ENCODE results near the gene ZBTB37. TPM values are rescaled to one million over a fixed set of nuclear protein-coding genes. Genes with fewer than 3 reads are reported as not detected.
A peak's percentile ranks its signal among the peaks of the same experiment; 100 is the strongest.

The ZBTB37 gene
- total and polyA plus RNA-seq, 9 of the 15 experiments (the other 6 are each of a cell fraction or from before 2014, with no cell fraction given), result 1.3 to 13.9 (median 5.4) TPM

GRCh38 chr1:173868266-173869020, at the start of gene ZBTB37 (continued):
- TF ChIP-seq RB1 (IDR thresholded peaks at IDR 0.05; ENCODE audit: low read depth) (peak; percentile 91), STAT5A (IDR thresholded peaks at IDR 0.05; ENCODE audit: borderline replicate concordance, low read length) (no peak; the same call in 1 of the 2 replicates), ARID1B (IDR thresholded peaks at IDR 0.05) (peak; percentile 55), ELK1 (CRISPR knock-in tag; IDR thresholded peaks at IDR 0.05) (no peak), CEBPB (tag; IDR thresholded peaks at IDR 0.05) (no peak), BDP1 (IDR thresholded peaks at IDR 0.05; ENCODE audit: insufficient read depth, insufficient read length) (no peak), NR2C1 (IDR thresholded peaks at IDR 0.05) (peak; percentile 99), NR2C1 (tag; IDR thresholded peaks at IDR 0.05) (peak; percentile 99), SPI1 (IDR thresholded peaks at IDR 0.05; ENCODE audit: borderline replicate concordance, low read depth, low read length) (peak; percentile 57; the same call in 1 of the 2 replicates), TCF7 (IDR thresholded peaks at IDR 0.05; ENCODE audit: borderline replicate concordance) (peak; percentile 75; the same call in 1 of the 2 replicates), NR3C1 (CRISPR knock-in tag; IDR thresholded peaks at IDR 0.05) (no peak), THAP12 (CRISPR knock-in tag; IDR thresholded peaks at IDR 0.05) (0 out of 2 replicates have a peak, but pooled peaks have one; percentile 25), NR0B1 (IDR thresholded peaks at IDR 0.05; ENCODE audit: partially characterized antibody) (no peak), ZNF644 (tag; IDR thresholded peaks at IDR 0.05; ENCODE audit: low read depth) (0 out of 2 replicates have a peak, but pooled peaks have one; percentile 33), SMAD3 (CRISPR knock-in tag; conservative IDR thresholded peaks at IDR 0.05) (no peak), ZKSCAN3 (CRISPR knock-in tag; IDR thresholded peaks at IDR 0.05) (no peak), ZNF592 (IDR thresholded peaks at IDR 0.05) (no peak), MEF2A (IDR thresholded peaks at IDR 0.05; ENCODE audit: control insufficient read depth, low read depth, low read length) (no peak), ETS2 (tag; IDR thresholded peaks at IDR 0.05; ENCODE audit: borderline replicate concordance, poor library complexity, severe bottlenecking) (no peak), NFE2 (IDR thresholded peaks at IDR 0.05; ENCODE audit: low read depth) (no peak)

Data from K562 (cell line).